ACC112 (cell line): ENCODE results near the gene NAV2.

Experiments used
- H2AFZ ChIP-seq: fragments of 200-600 bp; sonication (generic); one replicate; pipeline ENCODE4 v1.6.0; 2017; ENCODE audit warnings: antibody characterized with exemption, low read length; ENCODE audit not compliant: unreplicated experiment
- H3K27ac ChIP-seq: fragments of 200-600 bp; sonication (generic); 2 replicates; pipeline ENCODE4 v1.5.1; 2014; ENCODE audit warnings: low read depth, mild to moderate bottlenecking, antibody characterized with exemption, low read length, moderate library complexity
- H3K27me3 ChIP-seq: fragments of 200-600 bp; sonication (generic); 2 replicates; pipeline ENCODE4 v1.6.1; 2014; ENCODE audit warnings: mild to moderate bottlenecking, antibody characterized with exemption, low read length, moderate library complexity, mixed read lengths; ENCODE audit not compliant: insufficient read depth
- H3K36me3 ChIP-seq: fragments of 200-600 bp; sonication (generic); 2 replicates; pipeline ENCODE4 v1.6.1; 2016; ENCODE audit warnings: mild to moderate bottlenecking, antibody characterized with exemption, low read length, moderate library complexity, mixed read lengths; ENCODE audit not compliant: insufficient read depth
- H3K4me1 ChIP-seq: fragments of 200-600 bp; sonication (generic); one replicate; pipeline ENCODE4 v1.6.1; 2016; ENCODE audit warnings: low read length, mixed read lengths; ENCODE audit not compliant: insufficient read depth, unreplicated experiment, control insufficient read depth
- H3K4me3 ChIP-seq: fragments of 200-600 bp; sonication (generic); 2 replicates; pipeline ENCODE4 v1.5.1; 2014; ENCODE audit warnings: mild to moderate bottlenecking, low read depth, low read length
- H3K79me2 ChIP-seq: fragments of 200-600 bp; sonication (generic); one replicate; pipeline ENCODE4 v1.6.0; 2016; ENCODE audit warnings: low read length; ENCODE audit not compliant: control insufficient read depth, unreplicated experiment, insufficient read depth

NAV2 gene

GRCh38 chr11:19805827-19806226 is 93.2 kb downstream of the NAV2 start:
- peaks cover 59% of the 10 kb centered on the region for H3K4me1 ChIP-seq
- no peak overlapping the region for H3K27ac ChIP-seq
- peaks cover 12% of the 10 kb centered on the region for H3K36me3 ChIP-seq
- H3K4me3 ChIP-seq = no peak overlapping the region
- no peak overlapping the region for H2AFZ ChIP-seq
- H3K27me3 ChIP-seq = no peaks in the 10 kb centered on the region
- H3K79me2 ChIP-seq = peaks cover 98% of the 10 kb centered on the region

GRCh38 chr11:19806251-19806650 is 93.6 kb downstream of the NAV2 start:
- Histone ChIP-seq H3K27ac (no peak overlapping the region), H3K36me3 (peaks cover 12% of the 10 kb centered on the region), H3K4me3 (no peak overlapping the region), H3K4me1 (peaks cover 59% of the 10 kb centered on the region), H2AFZ (no peak overlapping the region), H3K79me2 (peaks cover 98% of the 10 kb centered on the region), H3K27me3 (no peaks in the 10 kb centered on the region)

- H3K79me2 ChIP-seq = peaks cover 98% of the 10 kb centered on the region
- peaks cover 52% of the 10 kb centered on the region for H3K4me1 ChIP-seq
These were observed 95.7 kb downstream of the NAV2 start for GRCh38 chr11:19808076-19808911.

GRCh38 chr11:19810852-19811251 is 98.2 kb downstream of the NAV2 start:
- Histone ChIP-seq H3K79me2 (peaks cover 98% of the 10 kb centered on the region), H3K27me3 (no peaks in the 10 kb centered on the region), H3K4me1 (peaks cover 50% of the 10 kb centered on the region), H3K4me3 (no peak overlapping the region), H2AFZ (no peak overlapping the region), H3K27ac (no peak overlapping the region), H3K36me3 (peaks cover 6% of the 10 kb centered on the region)

More at GRCh38 chr11:19808076-19808911, 95.7 kb downstream of the NAV2 start:
- H3K27me3 ChIP-seq = no peaks in the 10 kb centered on the region
- H2AFZ ChIP-seq = no peak overlapping the region
- H3K36me3 ChIP-seq = peaks cover 12% of the 10 kb centered on the region
- H3K4me3 ChIP-seq = no peak overlapping the region
- H3K27ac ChIP-seq = no peak overlapping the region

GRCh38 chr11:19811380-19811779 is 98.7 kb downstream of the NAV2 start:
- Histone ChIP-seq H3K4me1 (peaks cover 44% of the 10 kb centered on the region), H3K79me2 (peaks cover 98% of the 10 kb centered on the region), H3K36me3 (peaks cover under 1% of the 10 kb centered on the region; the same call in 1 of the 2 replicates), H3K27ac (no peak overlapping the region), H3K27me3 (no peaks in the 10 kb centered on the region), H2AFZ (no peak overlapping the region), H3K4me3 (no peak overlapping the region)

- H2AFZ ChIP-seq = no peak overlapping the region
- H3K27me3 ChIP-seq = no peaks in the 10 kb centered on the region
- H3K4me3 ChIP-seq = no peak overlapping the region
- H3K79me2 ChIP-seq = peaks cover 98% of the 10 kb centered on the region
- peaks cover 39% of the 10 kb centered on the region for H3K4me1 ChIP-seq
- H3K36me3 ChIP-seq = no peaks in the 10 kb centered on the region
- H3K27ac ChIP-seq = no peak overlapping the region
These were observed 99.5 kb downstream of the NAV2 start for GRCh38 chr11:19812096-19812495.

- Histone ChIP-seq H3K27me3 (no peaks in the 10 kb centered on the region), H3K4me1 (peaks cover 36% of the 10 kb centered on the region), H3K4me3 (no peak overlapping the region), H3K27ac (no peak overlapping the region), H3K36me3 (no peaks in the 10 kb centered on the region), H3K79me2 (peaks cover 98% of the 10 kb centered on the region), H2AFZ (no peak overlapping the region)
These were observed 100.1 kb downstream of the NAV2 start for GRCh38 chr11:19812710-19813109.

- Histone ChIP-seq H3K36me3 (no peaks in the 10 kb centered on the region), H2AFZ (no peak overlapping the region), H3K79me2 (peaks cover 95% of the 10 kb centered on the region), H3K27ac (no peak overlapping the region), H3K27me3 (no peaks in the 10 kb centered on the region), H3K4me3 (no peak overlapping the region), H3K4me1 (peaks cover 32% of the 10 kb centered on the region)
These were observed 100.7 kb downstream of the NAV2 start for GRCh38 chr11:19813158-19813879.

GRCh38 chr11:19814421-19814820 is 101.8 kb downstream of the NAV2 start:
- H3K27ac ChIP-seq = no peak overlapping the region
- no peaks in the 10 kb centered on the region for H3K36me3 ChIP-seq
- no peaks in the 10 kb centered on the region for H3K27me3 ChIP-seq
- H2AFZ ChIP-seq = no peak overlapping the region
- peaks cover 32% of the 10 kb centered on the region for H3K4me1 ChIP-seq
- H3K79me2 ChIP-seq = peaks cover 96% of the 10 kb centered on the region
- H3K4me3 ChIP-seq = no peak overlapping the region

- Histone ChIP-seq H3K27ac (no peak overlapping the region), H3K4me3 (no peak overlapping the region), H3K79me2 (peaks cover 95% of the 10 kb centered on the region), H2AFZ (no peak overlapping the region), H3K4me1 (peaks cover 21% of the 10 kb centered on the region), H3K36me3 (no peaks in the 10 kb centered on the region), H3K27me3 (no peaks in the 10 kb centered on the region)
These were observed 103.4 kb downstream of the NAV2 start for GRCh38 chr11:19816040-19816439.

- Histone ChIP-seq H3K27ac (no peak overlapping the region), H2AFZ (no peak overlapping the region), H3K79me2 (peaks cover 94% of the 10 kb centered on the region), H3K4me1 (peaks cover 13% of the 10 kb centered on the region), H3K36me3 (no peaks in the 10 kb centered on the region), H3K4me3 (no peak overlapping the region), H3K27me3 (no peaks in the 10 kb centered on the region)
These were observed 104.2 kb downstream of the NAV2 start for GRCh38 chr11:19816817-19817216.
